Endodermal cell (in vitro differentiated cells): ENCODE data around the gene IL36RN. TPM values are rescaled to one million over a fixed set of nuclear protein-coding genes. Genes with fewer than 3 reads are reported as not detected.

ENCODE experiments used
- DNase-seq: peaks from one replicate; pipeline ENCODE4 v3.0.0-alpha.2; 2017
- H3K27ac ChIP-seq: 2 replicates; pipeline ENCODE4 v1.5.1; 2013; ENCODE audit warnings: mild to moderate bottlenecking, low read depth, low read length, moderate library complexity
- H3K27me3 ChIP-seq: 2 replicates; pipeline ENCODE4 v1.6.1; 2013; ENCODE audit warnings: mild to moderate bottlenecking, low read length, moderate library complexity; ENCODE audit not compliant: insufficient read depth, control insufficient read depth, poor library complexity, severe bottlenecking
- H3K36me3 ChIP-seq: 2 replicates; pipeline ENCODE4 v1.7.0; 2013; ENCODE audit warnings: mild to moderate bottlenecking, low read length, moderate library complexity; ENCODE audit not compliant: control insufficient read depth, insufficient read depth
- H3K4me1 ChIP-seq: one replicate; pipeline ENCODE4 v1.7.0; 2013; ENCODE audit warnings: low read length; ENCODE audit not compliant: control insufficient read depth, insufficient read depth
- H3K4me3 ChIP-seq: 2 replicates; pipeline ENCODE4 v1.5.1; 2013; ENCODE audit warnings: mild to moderate bottlenecking, low read length, moderate library complexity
- H3K9ac ChIP-seq: 2 replicates; pipeline ENCODE4 v1.6.1; 2013; ENCODE audit warnings: mild to moderate bottlenecking, low read length, moderate library complexity; ENCODE audit not compliant: poor library complexity, severe bottlenecking; ENCODE audit errors: extremely low read depth
- H3K9me3 ChIP-seq: 2 replicates; pipeline ENCODE4 v1.6.1; 2013; ENCODE audit warnings: mild to moderate bottlenecking, low read length, moderate library complexity; ENCODE audit not compliant: control insufficient read depth
- H3K27ac Mint-ChIP-seq: 2 replicates; pipeline ENCODE4 v1.8.0; 2020; ENCODE audit warnings: mixed read lengths
- H3K27me3 Mint-ChIP-seq: 2 replicates; pipeline ENCODE4 v1.8.0; 2021; ENCODE audit warnings: mild to moderate bottlenecking, mixed read lengths; ENCODE audit not compliant: insufficient read depth
- H3K36me3 Mint-ChIP-seq: 2 replicates; pipeline ENCODE4 v1.8.0; 2020; ENCODE audit warnings: low read depth, mixed read lengths
- H3K4me1 Mint-ChIP-seq: 2 replicates; pipeline ENCODE4 v1.8.0; 2020; ENCODE audit warnings: mixed read lengths
- H3K4me3 Mint-ChIP-seq: 2 replicates; pipeline ENCODE4 v1.8.0; 2020; ENCODE audit warnings: mild to moderate bottlenecking, moderate library complexity, mixed read lengths
- H3K9me3 Mint-ChIP-seq: 2 replicates; pipeline ENCODE4 v1.8.0; 2020; ENCODE audit warnings: mild to moderate bottlenecking, mixed read lengths
- whole genome bisulfite sequencing, 2 experiments: methylation state at CpG; one replicate each; pipeline versions ENCODE4 v1.1.5 to v1.1.7; 2013; ENCODE audit warnings: missing lambda C conversion rate in 2 of 2, mixed read lengths in 1 of 2; ENCODE audit not compliant: insufficient coverage in 1 of 2, insufficient read length in 1 of 2; 5-methylcytosine and 5-hydroxymethylcytosine counted together
- total RNA-seq, 2 donors: library from RNA; stranded (reverse); fragmentation: NEBNext Ultra II Directional in 1 of 2; extraction: Animal tissue kit (Norgen Biotek cat#: 25700) in 1 of 2; gene quantifications; 2 replicates in 1 of 2; 3 replicates in 1 of 2; pipeline ENCODE4 v1.2.1, GENCODE V29; 2021
- TF ChIP-seq, protein P1 (sequence below): fragments of 200-600 bp; sonication (generic); conservative IDR thresholded peaks from 2 replicates; pipeline ENCODE4 v1.5.0; 2021; ENCODE audit warnings: antibody characterized with exemption, mild to moderate bottlenecking

Gene IL36RN
- total RNA-seq, 2 donors from 2014 or later = not detected

DNA sequence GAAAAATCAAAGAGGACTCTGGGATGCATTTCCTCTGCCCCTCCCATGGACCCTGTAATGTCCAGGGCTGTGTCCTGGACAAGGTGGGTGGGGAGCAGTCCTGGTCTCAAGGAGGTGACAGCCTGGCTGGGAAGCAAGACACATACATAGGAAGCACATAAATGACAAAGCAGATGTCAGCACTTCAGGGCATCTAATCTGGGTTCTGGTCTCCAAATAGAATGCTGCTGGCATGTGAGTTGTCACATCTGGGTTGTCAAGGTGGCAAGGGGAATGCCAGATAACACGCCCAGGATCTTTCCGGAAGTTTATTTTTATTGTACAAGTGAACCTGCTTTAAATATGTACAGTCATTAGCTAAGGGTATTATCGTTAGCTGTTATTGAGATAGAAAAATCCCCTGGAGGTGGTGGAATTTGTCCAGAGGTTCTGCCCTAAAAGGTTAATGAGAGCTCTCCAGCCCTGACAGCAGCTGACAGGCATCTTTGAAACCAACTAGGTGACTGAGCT, 14.4 kb downstream of the IL36RN start:
- Histone ChIP-seq H3K4me1 (peaks cover 1% of the 10 kb centered on the region), H3K4me3 (no peak overlapping the region), H3K27ac (no peak overlapping the region), H3K36me3 (no peaks in the 10 kb centered on the region), H3K9ac (no peak overlapping the region), H3K9me3 (no peaks in the 10 kb centered on the region), H3K27me3 (no peaks in the 10 kb centered on the region)
- H3K36me3 Mint-ChIP-seq = no peaks in the 10 kb centered on the region
- DNase-seq = no peak
- no peak overlapping the region for H3K27ac Mint-ChIP-seq
- H3K4me3 Mint-ChIP-seq = no peak overlapping the region
- H3K27me3 Mint-ChIP-seq = peaks cover 29% of the 10 kb centered on the region
- WGBS, 2 experiments = 93% methylated on average over 3 of the region's 3 CpGs; no CpG with 5 or more reads in 1 of the 2 experiments
- H3K4me1 Mint-ChIP-seq = peaks cover 6% of the 10 kb centered on the region
- no peaks in the 10 kb centered on the region for H3K9me3 Mint-ChIP-seq
- TF ChIP-seq, protein P1, sequence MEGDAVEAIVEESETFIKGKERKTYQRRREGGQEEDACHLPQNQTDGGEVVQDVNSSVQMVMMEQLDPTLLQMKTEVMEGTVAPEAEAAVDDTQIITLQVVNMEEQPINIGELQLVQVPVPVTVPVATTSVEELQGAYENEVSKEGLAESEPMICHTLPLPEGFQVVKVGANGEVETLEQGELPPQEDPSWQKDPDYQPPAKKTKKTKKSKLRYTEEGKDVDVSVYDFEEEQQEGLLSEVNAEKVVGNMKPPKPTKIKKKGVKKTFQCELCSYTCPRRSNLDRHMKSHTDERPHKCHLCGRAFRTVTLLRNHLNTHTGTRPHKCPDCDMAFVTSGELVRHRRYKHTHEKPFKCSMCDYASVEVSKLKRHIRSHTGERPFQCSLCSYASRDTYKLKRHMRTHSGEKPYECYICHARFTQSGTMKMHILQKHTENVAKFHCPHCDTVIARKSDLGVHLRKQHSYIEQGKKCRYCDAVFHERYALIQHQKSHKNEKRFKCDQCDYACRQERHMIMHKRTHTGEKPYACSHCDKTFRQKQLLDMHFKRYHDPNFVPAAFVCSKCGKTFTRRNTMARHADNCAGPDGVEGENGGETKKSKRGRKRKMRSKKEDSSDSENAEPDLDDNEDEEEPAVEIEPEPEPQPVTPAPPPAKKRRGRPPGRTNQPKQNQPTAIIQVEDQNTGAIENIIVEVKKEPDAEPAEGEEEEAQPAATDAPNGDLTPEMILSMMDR = no peak

DNA sequence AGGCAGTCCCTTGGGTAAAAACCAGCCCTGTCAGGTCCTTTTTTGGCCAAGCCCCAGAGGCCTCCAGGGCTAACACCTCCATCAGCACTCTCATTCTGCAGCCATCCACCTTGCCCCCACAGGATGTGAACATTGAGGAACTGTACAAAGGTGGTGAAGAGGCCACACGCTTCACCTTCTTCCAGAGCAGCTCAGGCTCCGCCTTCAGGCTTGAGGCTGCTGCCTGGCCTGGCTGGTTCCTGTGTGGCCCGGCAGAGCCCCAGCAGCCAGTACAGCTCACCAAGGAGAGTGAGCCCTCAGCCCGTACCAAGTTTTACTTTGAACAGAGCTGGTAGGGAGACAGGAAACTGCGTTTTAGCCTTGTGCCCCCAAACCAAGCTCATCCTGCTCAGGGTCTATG, 16.0 kb downstream of the IL36RN start:
- H3K9ac ChIP-seq = no peak overlapping the region

DNA sequence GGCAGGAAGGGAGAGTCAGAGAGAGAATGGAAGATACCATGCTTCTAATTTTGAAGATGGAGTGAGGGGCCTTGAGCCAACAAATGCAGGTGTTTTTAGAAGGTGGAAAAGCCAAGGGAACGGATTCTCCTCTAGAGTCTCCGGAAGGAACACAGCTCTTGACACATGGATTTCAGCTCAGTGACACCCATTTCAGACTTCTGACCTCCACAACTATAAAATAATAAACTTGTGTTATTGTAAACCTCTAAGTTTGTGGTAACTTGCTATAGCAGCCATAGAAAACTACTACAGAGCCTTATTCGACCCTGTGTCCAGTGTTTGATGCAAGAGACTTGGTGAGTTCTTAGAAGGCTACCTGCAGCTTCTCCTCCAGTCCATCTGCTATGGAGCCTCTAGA, 16.6 kb downstream of the IL36RN start:
- no peaks in the 10 kb centered on the region for H3K9me3 ChIP-seq
- Mint-ChIP-seq H3K9me3 (no peaks in the 10 kb centered on the region), H3K4me1 (no peaks in the 10 kb centered on the region), H3K27me3 (peaks cover 20% of the 10 kb centered on the region), H3K36me3 (no peaks in the 10 kb centered on the region), H3K27ac (no peak overlapping the region), H3K4me3 (no peak overlapping the region)
- no peaks in the 10 kb centered on the region for H3K36me3 ChIP-seq
- H3K9ac ChIP-seq = no peak overlapping the region
- H3K27me3 ChIP-seq = no peaks in the 10 kb centered on the region
- H3K4me3 ChIP-seq = no peak overlapping the region
- TF ChIP-seq, protein P1 = no peak
- no peak overlapping the region for H3K27ac ChIP-seq
- 83 to 94% methylated on average over 1 to 3 of the region's 3 CpGs for WGBS, 2 experiments
- no peaks in the 10 kb centered on the region for H3K4me1 ChIP-seq
- no peak for DNase-seq

More for the DNA sequence above, 16.0 kb downstream of the IL36RN start:
- DNase-seq = no peak
- TF ChIP-seq, protein P1 = no peak
- WGBS, 2 experiments = 89 to 93% methylated on average over 4 to 5 of the region's 5 CpGs
- Mint-ChIP-seq H3K36me3 (no peaks in the 10 kb centered on the region), H3K4me1 (no peaks in the 10 kb centered on the region), H3K4me3 (no peak overlapping the region), H3K27ac (no peak overlapping the region), H3K9me3 (no peaks in the 10 kb centered on the region), H3K27me3 (peaks cover 21% of the 10 kb centered on the region)
- H3K27ac ChIP-seq = no peak overlapping the region
- no peaks in the 10 kb centered on the region for H3K4me1 ChIP-seq
- H3K27me3 ChIP-seq = no peaks in the 10 kb centered on the region
- no peaks in the 10 kb centered on the region for H3K36me3 ChIP-seq
- no peaks in the 10 kb centered on the region for H3K9me3 ChIP-seq
- H3K4me3 ChIP-seq = no peak overlapping the region
